Calu3 (cell line): ENCODE results near the gene SIRT7. TPM values are rescaled to one million over a fixed set of nuclear protein-coding genes. Genes with fewer than 3 reads are reported as not detected.

ENCODE experiments used
- BruUV-seq: library from RNA; stranded (reverse); fragments of 400-500 nt; replicated peaks from 2 replicates; lab custom pipeline; 2021; lab: Mats Ljungman, UMichigan
- CTCF ChIA-PET: fragments of 300-600 bp; sonication (Branson Sonifier 250); formaldehyde crosslinking; loops from one replicate; lab custom pipeline; 2022; ENCODE audit warnings: antibody characterized with exemption; lab: Charles Lee
- DNase-seq: peaks from one replicate; pipeline ENCODE4 v3.0.0; 2022
- H3K27ac Mint-ChIP-seq: one replicate; pipeline ENCODE4 v1.8.0; 2022; ENCODE audit warnings: mixed read lengths; ENCODE audit not compliant: unreplicated experiment
- H3K27me3 Mint-ChIP-seq: one replicate; pipeline ENCODE4 v1.8.0; 2022; ENCODE audit warnings: mixed read lengths; ENCODE audit not compliant: unreplicated experiment
- H3K36me3 Mint-ChIP-seq: one replicate; pipeline ENCODE4 v1.8.0; 2022; ENCODE audit warnings: mild to moderate bottlenecking, moderate library complexity, mixed read lengths; ENCODE audit not compliant: insufficient read depth, unreplicated experiment
- H3K4me1 Mint-ChIP-seq: one replicate; pipeline ENCODE4 v1.8.0; 2022; ENCODE audit warnings: mild to moderate bottlenecking, low read depth, mixed read lengths; ENCODE audit not compliant: unreplicated experiment
- H3K4me3 Mint-ChIP-seq: one replicate; pipeline ENCODE4 v1.8.0; 2022; ENCODE audit warnings: mild to moderate bottlenecking, low read depth, moderate library complexity, mixed read lengths; ENCODE audit not compliant: unreplicated experiment
- H3K9me3 Mint-ChIP-seq: one replicate; pipeline ENCODE4 v1.8.0; 2022; ENCODE audit warnings: low read depth, mixed read lengths; ENCODE audit not compliant: unreplicated experiment
- intact Hi-C: fragments of 100-400 bp; cut with micrococcal nuclease; formaldehyde crosslinking; loops from one replicate; pipeline ENCODE4 v1.10.0; 2022; ENCODE audit not compliant: unreplicated experiment
- total RNA-seq: library from RNA; stranded (reverse); gene quantifications from 2 replicates; pipeline ENCODE4 v1.2.3, GENCODE V29; 2022
- TF ChIP-seq, protein P1 (sequence below): fragments of 200-600 bp; IDR thresholded peaks from one replicate; pipeline ENCODE4 v1.8.0; 2022; ENCODE audit warnings: antibody characterized with exemption; ENCODE audit not compliant: unreplicated experiment

SIRT7 gene
- total RNA-seq, 1 experiment from 2014 or later: 50.3 TPM

DNA sequence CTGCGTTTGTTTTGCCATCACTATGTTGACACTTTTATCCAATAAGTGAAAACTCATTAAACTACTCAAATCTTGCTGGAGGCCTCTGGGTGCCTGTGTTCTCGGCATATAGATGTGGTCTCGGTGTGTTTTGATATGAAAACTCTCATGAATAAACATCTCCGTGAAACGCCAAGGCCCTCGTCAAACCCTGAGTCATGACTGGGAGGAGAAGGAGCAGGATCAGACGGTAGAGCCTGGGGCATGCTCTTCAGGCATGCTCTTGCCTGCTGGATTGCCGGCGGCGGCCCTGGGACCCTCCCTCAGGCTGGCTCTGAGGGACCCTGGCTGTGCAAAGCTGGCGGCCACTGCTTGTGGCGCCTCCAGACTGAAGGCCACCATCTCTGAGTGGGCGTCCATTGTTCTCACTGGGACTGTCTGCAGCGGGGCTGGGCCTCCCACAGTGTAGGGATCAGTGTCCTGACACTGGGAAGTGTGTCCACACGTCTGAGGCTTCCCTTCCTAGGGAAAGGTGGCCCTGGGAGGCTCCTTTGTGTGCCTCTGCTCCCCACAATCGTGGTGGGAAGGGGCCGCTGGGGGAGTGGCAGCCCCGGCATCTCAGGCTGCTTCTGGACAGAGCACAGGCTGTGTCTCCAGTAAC is 17.7 kb downstream of the SIRT7 start:
- DNase-seq: no peak
- Mint-ChIP-seq H3K27ac (peak overlapping the region; percentile 33), H3K36me3 (peaks cover 44% of the 10 kb centered on the region), H3K4me1 (no peaks in the 10 kb centered on the region), H3K4me3 (no peak overlapping the region), H3K27me3 (peaks cover 16% of the 10 kb centered on the region), H3K9me3 (no peaks in the 10 kb centered on the region)
- no TSS peak for BruUV-seq
- TF ChIP-seq, protein P1, sequence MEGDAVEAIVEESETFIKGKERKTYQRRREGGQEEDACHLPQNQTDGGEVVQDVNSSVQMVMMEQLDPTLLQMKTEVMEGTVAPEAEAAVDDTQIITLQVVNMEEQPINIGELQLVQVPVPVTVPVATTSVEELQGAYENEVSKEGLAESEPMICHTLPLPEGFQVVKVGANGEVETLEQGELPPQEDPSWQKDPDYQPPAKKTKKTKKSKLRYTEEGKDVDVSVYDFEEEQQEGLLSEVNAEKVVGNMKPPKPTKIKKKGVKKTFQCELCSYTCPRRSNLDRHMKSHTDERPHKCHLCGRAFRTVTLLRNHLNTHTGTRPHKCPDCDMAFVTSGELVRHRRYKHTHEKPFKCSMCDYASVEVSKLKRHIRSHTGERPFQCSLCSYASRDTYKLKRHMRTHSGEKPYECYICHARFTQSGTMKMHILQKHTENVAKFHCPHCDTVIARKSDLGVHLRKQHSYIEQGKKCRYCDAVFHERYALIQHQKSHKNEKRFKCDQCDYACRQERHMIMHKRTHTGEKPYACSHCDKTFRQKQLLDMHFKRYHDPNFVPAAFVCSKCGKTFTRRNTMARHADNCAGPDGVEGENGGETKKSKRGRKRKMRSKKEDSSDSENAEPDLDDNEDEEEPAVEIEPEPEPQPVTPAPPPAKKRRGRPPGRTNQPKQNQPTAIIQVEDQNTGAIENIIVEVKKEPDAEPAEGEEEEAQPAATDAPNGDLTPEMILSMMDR: no peak
- intact Hi-C loops: no loop called here
- CTCF ChIA-PET: no interaction called here

- TF ChIP-seq, protein P1: no peak
- Mint-ChIP-seq H3K9me3 (no peaks in the 10 kb centered on the region), H3K27ac (no peak overlapping the region), H3K4me1 (no peaks in the 10 kb centered on the region), H3K36me3 (peaks cover 51% of the 10 kb centered on the region), H3K27me3 (peaks cover 16% of the 10 kb centered on the region), H3K4me3 (no peak overlapping the region)
- CTCF ChIA-PET: no interaction called here
- intact Hi-C loops: no loop called here
- BruUV-seq: no TSS peak
- DNase-seq: no peak
Observed at GRCh38 chr17:81899514-81900166, 18.3 kb downstream of the SIRT7 start.

GRCh38 chr17:81898885-81899284 is 19.1 kb downstream of the SIRT7 start:
- H3K4me1 Mint-ChIP-seq: no peaks in the 10 kb centered on the region
- no peak for DNase-seq
- H3K27ac Mint-ChIP-seq: no peak overlapping the region
- H3K9me3 Mint-ChIP-seq: no peaks in the 10 kb centered on the region
- H3K36me3 Mint-ChIP-seq: peaks cover 53% of the 10 kb centered on the region
- H3K4me3 Mint-ChIP-seq: no peak overlapping the region
- TF ChIP-seq, protein P1: no peak
- CTCF ChIA-PET: no interaction called here
- intact Hi-C loops: no loop called here
- peaks cover 16% of the 10 kb centered on the region for H3K27me3 Mint-ChIP-seq
- no TSS peak for BruUV-seq

GRCh38 chr17:81898029-81898866 is 19.7 kb downstream of the SIRT7 start:
- CTCF ChIA-PET: no interaction called here
- peaks cover 16% of the 10 kb centered on the region for H3K27me3 Mint-ChIP-seq
- TF ChIP-seq, protein P1: no peak
- no peaks in the 10 kb centered on the region for H3K9me3 Mint-ChIP-seq
- no peak overlapping the region for H3K4me3 Mint-ChIP-seq
- no peak overlapping the region for H3K27ac Mint-ChIP-seq
- BruUV-seq: no TSS peak
- peaks cover 55% of the 10 kb centered on the region for H3K36me3 Mint-ChIP-seq
- intact Hi-C loops: no loop called here
- H3K4me1 Mint-ChIP-seq: no peaks in the 10 kb centered on the region
- DNase-seq: no peak
